ENCODE measurements around the gene CERT1.

CERT1 gene

DNA sequence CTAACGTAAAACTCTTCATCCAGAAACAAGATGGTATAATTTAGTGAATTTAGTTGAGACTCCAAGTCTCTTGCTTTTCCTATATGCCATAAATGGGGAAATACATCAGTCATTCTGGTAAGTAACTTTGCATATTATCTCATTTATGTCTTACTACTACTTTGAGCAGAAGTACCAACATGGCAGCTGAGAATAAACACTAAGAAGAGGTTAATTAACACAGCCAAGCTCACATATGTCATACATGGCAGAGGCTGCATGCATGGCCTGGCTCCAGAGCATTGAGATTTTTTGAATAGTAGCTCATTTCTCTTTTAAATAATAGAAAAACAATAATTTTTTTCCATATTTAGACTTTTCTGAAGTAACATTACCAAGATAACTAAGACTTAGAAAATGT, 54.3 kb downstream of the CERT1 start:
- no peak overlapping the region for H3K4me3 ChIP-seq (ENCODE audit: low read depth, low read length)
- peaks cover 11% of the 10 kb centered on the region for H3K4me1 ChIP-seq (ENCODE audit: control insufficient read depth, insufficient read depth, low read length)
- ChIA-PET POLR2A (no interaction called here), CTCF (no interaction called here)
- H3K36me3 ChIP-seq (ENCODE audit: control insufficient read depth in 2 of 2, insufficient read depth in 1 of 2, low read length in 2 of 2), result peaks cover 0 to 10% of the 10 kb centered on the region in 2 experiments; a peak in 1 of 3 replicates
- no peak overlapping the region for H3K27ac ChIP-seq (ENCODE audit: extremely low read depth, low read depth, low read length)
- H3K9me3 ChIP-seq (ENCODE audit: control insufficient read depth, insufficient read depth, low read depth, low read length), result no peaks in the 10 kb centered on the region
- no peak for TF ChIP-seq ZNF521 (tag by site-specific recombination; IDR thresholded peaks at IDR 0.05)
- TF ChIP-seq ZNF138 (tag by site-specific recombination; IDR thresholded peaks at IDR 0.05; ENCODE audit: borderline replicate concordance), result no peak
- no peak for TF ChIP-seq ZNF157 (tag by site-specific recombination; IDR thresholded peaks at IDR 0.05)
- TF ChIP-seq ZNF514 (tag by site-specific recombination; IDR thresholded peaks at IDR 0.05), result no peak
- TF ChIP-seq KLF9 (tag by site-specific recombination; IDR thresholded peaks at IDR 0.05; ENCODE audit: low read depth), result no peak
- TF ChIP-seq ZNF423 (tag by site-specific recombination; IDR thresholded peaks at IDR 0.05), result no peak
- TF ChIP-seq ZNF843 (tag by site-specific recombination; IDR thresholded peaks at IDR 0.05), result no peak
- TF ChIP-seq, protein P1, sequence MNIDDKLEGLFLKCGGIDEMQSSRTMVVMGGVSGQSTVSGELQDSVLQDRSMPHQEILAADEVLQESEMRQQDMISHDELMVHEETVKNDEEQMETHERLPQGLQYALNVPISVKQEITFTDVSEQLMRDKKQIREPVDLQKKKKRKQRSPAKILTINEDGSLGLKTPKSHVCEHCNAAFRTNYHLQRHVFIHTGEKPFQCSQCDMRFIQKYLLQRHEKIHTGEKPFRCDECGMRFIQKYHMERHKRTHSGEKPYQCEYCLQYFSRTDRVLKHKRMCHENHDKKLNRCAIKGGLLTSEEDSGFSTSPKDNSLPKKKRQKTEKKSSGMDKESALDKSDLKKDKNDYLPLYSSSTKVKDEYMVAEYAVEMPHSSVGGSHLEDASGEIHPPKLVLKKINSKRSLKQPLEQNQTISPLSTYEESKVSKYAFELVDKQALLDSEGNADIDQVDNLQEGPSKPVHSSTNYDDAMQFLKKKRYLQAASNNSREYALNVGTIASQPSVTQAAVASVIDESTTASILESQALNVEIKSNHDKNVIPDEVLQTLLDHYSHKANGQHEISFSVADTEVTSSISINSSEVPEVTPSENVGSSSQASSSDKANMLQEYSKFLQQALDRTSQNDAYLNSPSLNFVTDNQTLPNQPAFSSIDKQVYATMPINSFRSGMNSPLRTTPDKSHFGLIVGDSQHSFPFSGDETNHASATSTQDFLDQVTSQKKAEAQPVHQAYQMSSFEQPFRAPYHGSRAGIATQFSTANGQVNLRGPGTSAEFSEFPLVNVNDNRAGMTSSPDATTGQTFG (tag by site-specific recombination; IDR thresholded peaks at IDR 0.05; ENCODE audit: borderline replicate concordance), result no peak
- TF ChIP-seq AEBP2 (tag by site-specific recombination; IDR thresholded peaks at IDR 0.05; ENCODE audit: borderline replicate concordance), result no peak
- no peak for TF ChIP-seq ZFHX2 (tag by site-specific recombination; conservative IDR thresholded peaks at IDR 0.05)
- no peak for TF ChIP-seq ZNF398 (tag by site-specific recombination; IDR thresholded peaks at IDR 0.05)
- no peak for TF ChIP-seq ZNF24 (tag by site-specific recombination; IDR thresholded peaks at IDR 0.05)
- TF ChIP-seq, protein P2, sequence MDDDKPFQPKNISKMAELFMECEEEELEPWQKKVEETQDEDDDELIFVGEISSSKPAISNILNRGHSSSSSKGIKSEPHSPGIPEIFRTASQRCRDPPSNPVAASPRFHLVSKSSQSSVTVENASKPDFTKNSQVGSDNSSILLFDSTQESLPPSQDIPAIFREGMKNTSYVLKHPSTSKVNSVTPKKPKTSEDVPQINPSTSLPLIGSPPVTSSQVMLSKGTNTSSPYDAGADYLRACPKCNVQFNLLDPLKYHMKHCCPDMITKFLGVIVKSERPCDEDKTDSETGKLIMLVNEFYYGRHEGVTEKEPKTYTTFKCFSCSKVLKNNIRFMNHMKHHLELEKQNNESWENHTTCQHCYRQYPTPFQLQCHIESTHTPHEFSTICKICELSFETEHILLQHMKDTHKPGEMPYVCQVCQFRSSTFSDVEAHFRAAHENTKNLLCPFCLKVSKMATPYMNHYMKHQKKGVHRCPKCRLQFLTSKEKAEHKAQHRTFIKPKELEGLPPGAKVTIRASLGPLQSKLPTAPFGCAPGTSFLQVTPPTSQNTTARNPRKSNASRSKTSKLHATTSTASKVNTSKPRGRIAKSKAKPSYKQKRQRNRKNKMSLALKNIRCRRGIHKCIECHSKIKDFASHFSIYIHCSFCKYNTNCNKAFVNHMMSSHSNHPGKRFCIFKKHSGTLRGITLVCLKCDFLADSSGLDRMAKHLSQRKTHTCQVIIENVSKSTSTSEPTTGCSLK (tag by site-specific recombination; IDR thresholded peaks at IDR 0.05), result no peak
- TF ChIP-seq, protein P3, sequence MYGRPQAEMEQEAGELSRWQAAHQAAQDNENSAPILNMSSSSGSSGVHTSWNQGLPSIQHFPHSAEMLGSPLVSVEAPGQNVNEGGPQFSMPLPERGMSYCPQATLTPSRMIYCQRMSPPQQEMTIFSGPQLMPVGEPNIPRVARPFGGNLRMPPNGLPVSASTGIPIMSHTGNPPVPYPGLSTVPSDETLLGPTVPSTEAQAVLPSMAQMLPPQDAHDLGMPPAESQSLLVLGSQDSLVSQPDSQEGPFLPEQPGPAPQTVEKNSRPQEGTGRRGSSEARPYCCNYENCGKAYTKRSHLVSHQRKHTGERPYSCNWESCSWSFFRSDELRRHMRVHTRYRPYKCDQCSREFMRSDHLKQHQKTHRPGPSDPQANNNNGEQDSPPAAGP (tag by site-specific recombination; IDR thresholded peaks at IDR 0.05), result no peak
- TF ChIP-seq ZNF248 (tag by site-specific recombination; IDR thresholded peaks at IDR 0.05), result no peak

DNA sequence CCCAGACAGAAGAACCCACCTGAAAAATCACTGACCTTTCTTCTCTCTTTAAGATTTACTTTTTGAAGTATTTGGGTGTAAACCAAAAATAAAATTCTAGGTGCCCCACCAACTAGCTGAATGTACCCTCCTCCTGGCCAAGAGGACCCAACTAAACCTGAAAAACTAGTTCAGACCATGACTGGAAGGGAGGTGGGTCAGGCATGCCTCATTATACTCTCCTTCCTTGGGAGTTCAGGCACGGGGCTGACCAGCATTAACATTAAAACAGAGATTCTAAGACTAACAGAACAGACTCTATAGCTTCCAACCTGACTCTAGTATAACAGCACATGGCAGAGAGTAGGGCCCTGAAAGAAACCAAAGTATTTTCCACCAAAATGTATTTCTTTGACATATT, 61.4 kb downstream of the CERT1 start:
- CTCF ChIA-PET, result interaction anchor here (0.6 kb wide), 1 partner anchor 213 kb away, joined by 3 read pairs; no protein-coding TSS in a partner anchor
- Histone ChIP-seq H3K27ac (ENCODE audit: extremely low read depth, low read depth, low read length) (no peak overlapping the region), H3K36me3 (ENCODE audit: control insufficient read depth in 2 of 2, insufficient read depth in 1 of 2, low read length in 2 of 2) (no peaks in the 10 kb centered on the region), H3K4me3 (ENCODE audit: low read depth, low read length) (no peak overlapping the region), H3K4me1 (ENCODE audit: control insufficient read depth, insufficient read depth, low read length) (no peaks in the 10 kb centered on the region), H3K9me3 (ENCODE audit: control insufficient read depth, insufficient read depth, low read depth, low read length) (no peaks in the 10 kb centered on the region)
- POLR2A ChIA-PET, result no interaction called here
- TF ChIP-seq, protein P4, sequence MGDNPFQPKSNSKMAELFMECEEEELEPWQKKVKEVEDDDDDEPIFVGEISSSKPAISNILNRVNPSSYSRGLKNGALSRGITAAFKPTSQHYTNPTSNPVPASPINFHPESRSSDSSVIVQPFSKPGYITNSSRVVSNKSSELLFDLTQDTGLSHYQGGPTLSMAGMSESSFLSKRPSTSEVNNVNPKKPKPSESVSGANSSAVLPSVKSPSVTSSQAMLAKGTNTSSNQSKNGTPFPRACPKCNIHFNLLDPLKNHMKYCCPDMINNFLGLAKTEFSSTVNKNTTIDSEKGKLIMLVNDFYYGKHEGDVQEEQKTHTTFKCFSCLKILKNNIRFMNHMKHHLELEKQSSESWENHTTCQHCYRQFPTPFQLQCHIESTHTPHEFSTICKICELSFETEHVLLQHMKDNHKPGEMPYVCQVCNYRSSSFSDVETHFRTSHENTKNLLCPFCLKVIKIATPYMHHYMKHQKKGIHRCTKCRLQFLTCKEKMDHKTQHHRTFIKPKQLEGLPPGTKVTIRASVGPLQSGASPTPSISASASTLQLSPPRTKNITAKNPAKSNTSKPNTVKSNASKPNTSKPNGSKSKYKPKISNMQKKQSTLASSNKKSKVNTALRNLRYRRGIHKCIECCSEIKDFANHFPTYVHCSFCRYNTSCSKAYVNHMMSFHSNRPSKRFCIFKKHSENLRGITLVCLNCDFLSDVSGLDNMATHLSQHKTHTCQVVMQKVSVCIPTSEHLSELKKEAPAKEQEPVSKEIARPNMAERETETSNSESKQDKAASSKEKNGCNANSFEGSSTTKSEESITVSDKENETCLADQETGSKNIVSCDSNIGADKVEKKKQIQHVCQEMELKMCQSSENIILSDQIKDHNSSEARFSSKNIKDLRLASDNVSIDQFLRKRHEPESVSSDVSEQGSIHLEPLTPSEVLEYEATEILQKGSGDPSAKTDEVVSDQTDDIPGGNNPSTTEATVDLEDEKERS (tag by site-specific recombination; IDR thresholded peaks at IDR 0.05), result no peak
- TF ChIP-seq ZNF366 (tag by site-specific recombination; conservative IDR thresholded peaks at IDR 0.05) (no peak), ZNF629 (tag by site-specific recombination; IDR thresholded peaks at IDR 0.05) (no peak), OSR2 (tag by site-specific recombination; IDR thresholded peaks at IDR 0.05) (no peak), ZNF398 (tag by site-specific recombination; IDR thresholded peaks at IDR 0.05) (no peak), SALL2 (tag by site-specific recombination; IDR thresholded peaks at IDR 0.05; ENCODE audit: borderline replicate concordance) (no peak), ZNF19 (tag by site-specific recombination; IDR thresholded peaks at IDR 0.05; ENCODE audit: low read depth) (no peak)

Data from HEK293 (cell line).